HG02981 (cell line): ENCODE results near the gene CHST8.
"Not testable (repeated sequence)": the region's sequence is repeated elsewhere in the genome, so short reads cannot be mapped to it uniquely, and the experiment has no call there.

Experiments used
- ATAC-seq: cut with Tn5 transposase; IDR thresholded peaks from one replicate; pipeline ENCODE4 v1.9.1; 2021; ENCODE audit warnings: mild to moderate bottlenecking, moderate library complexity; ENCODE audit not compliant: unreplicated experiment

The CHST8 gene

GRCh38 chr19:33641261-33641660 lies 19.5 kb downstream of the CHST8 start:
- no peak for ATAC-seq

GRCh38 chr19:33641956-33642498 lies 20.3 kb downstream of the CHST8 start:
- no peak for ATAC-seq

DNA sequence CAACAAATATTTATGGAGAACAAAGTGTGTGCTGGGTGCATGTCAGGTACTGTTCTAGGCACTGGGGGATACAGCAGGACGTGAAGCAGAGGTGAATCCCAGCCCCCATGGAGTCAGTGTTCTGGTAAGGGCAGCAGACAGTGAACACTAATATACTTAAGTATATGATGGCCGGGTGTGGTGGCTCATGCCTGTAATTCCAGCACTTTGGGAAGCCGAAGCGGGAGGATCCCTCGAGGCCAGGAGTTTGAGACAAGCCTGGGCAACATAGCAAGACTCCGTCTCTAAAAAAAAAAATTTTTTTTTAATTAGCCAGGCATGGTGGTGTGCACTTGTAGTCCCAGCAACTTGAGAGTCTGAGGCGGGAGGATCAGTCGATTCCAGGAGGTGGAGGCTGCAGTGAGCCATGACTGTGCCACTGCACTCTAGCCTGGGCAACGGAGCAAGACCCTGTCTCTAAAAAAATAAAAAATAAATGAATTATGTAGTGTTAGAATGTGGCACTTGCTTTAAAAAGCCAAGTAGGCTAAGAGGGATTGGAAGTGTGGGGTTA lies 22.6 kb downstream of the CHST8 start:
- no peak for ATAC-seq

DNA sequence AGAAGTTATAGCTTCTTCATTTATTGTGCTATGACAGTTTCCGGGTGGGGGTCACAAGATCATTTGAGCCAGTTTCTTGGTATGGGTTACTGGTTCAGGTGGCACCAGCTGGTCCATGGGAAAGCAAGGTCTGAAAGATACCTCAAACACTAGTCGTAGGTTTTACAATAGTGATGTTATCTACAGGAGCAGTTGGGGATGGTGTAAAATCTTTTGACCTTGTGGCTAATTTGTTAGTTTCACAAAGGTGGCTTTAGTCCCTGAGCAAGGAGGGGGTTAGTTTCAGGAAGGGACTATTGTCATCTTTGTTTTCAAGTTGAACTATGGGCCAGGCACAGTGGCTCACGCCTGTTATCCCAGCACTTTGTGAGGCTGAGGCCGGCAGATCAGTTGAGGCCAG lies 24.6 kb downstream of the CHST8 start:
- ATAC-seq = no peak

DNA sequence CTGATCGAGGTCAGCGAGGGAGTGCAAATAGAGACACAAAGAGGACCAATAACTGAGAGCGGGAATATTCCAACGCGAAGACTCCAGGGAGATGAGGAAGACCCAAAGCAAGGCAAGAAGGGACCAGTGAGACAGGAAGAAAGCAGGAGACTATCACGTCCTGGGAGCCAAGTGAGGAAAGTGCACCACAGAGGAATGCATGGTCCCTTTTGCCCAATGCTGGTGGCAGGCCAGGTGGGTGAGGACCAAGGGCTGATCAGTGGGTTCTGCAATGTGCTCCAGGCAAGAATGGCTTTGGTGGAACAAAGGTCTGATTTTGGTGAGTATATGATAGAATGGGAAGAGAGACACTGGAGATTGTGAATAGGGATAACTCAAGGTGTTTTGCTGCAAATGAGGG lies 25.4 kb downstream of the CHST8 start:
- ATAC-seq = no peak

DNA sequence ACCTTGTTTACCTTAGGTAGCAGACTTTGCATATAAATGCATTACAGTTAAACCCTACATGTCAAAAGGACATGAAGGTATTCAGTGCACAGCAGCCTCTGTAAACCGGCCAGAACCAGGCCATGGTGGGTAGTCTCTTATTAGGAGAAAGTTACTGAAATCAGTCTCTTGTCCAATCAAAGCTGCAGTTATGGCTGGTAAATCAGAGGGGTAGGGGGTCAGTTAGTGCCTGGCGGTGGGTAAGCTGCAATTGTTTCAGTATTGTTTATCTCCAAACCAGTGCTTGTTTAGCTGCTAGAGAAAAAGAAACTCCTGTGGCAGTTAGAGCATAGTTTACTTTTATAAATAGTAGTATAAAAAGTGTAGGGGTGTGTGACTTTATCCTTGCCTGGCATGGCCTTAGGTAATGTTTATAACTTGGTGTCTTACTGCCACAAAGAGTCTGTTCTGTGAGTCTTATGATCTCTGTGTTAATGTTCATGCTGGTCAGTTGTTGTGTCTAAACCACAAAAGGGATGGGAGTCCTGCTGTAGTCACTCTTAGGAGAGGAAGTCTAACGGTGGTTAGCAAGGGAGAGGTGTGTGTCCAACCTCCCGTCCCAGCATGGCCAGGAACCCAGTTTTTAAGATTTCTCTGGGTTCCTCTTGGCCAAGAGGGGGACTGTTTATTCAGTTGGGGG lies 28.0 kb downstream of the CHST8 start:
- ATAC-seq = no peak

- no peak for ATAC-seq
These were observed 31.9 kb downstream of the CHST8 start for GRCh38 chr19:33653684-33654083.

- no peak for ATAC-seq
These were observed 33.2 kb downstream of the CHST8 start for GRCh38 chr19:33654840-33655508.

DNA sequence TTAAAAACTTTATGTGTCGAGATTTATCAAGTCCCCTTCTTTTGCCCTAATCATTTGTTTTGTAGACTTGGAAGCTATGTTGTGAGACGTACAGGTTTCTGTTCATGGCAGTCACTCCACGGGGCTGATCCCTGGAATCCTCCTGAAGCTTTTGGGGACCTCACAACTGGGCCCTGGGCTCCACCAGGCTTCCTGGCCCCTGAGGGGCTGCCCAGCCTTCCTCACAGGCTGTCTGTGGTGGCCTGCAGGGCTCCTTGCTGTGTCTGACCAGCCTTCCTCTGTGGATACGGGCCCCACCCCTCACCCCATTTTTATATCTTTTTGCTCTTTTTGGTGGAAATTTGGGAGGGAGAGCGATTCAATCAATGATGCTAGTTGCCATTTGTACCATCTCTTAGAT lies 38.1 kb downstream of the CHST8 start:
- ATAC-seq = no peak

GRCh38 chr19:33660410-33661124 lies 38.8 kb downstream of the CHST8 start:
- no peak for ATAC-seq

DNA sequence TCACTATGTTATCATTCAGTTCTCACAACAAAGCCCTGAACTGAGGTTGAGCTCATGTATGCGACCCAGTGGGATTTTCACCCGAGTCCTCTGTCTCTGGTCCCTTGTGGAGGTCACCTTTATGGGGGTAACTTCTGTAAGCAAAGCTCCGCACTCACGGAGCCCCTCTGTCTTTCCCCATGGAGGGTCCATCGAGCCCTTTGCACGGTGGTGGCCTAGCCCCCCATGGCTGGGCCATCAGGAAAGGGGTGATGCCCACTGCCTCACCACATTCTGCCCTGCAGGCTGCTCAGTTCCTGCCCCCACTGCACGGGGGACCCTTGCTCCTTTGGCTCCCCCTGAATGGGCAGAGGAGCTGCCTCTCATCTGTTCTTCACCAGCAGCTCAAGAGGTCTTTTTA lies 39.6 kb downstream of the CHST8 start:
- ATAC-seq = no peak

DNA sequence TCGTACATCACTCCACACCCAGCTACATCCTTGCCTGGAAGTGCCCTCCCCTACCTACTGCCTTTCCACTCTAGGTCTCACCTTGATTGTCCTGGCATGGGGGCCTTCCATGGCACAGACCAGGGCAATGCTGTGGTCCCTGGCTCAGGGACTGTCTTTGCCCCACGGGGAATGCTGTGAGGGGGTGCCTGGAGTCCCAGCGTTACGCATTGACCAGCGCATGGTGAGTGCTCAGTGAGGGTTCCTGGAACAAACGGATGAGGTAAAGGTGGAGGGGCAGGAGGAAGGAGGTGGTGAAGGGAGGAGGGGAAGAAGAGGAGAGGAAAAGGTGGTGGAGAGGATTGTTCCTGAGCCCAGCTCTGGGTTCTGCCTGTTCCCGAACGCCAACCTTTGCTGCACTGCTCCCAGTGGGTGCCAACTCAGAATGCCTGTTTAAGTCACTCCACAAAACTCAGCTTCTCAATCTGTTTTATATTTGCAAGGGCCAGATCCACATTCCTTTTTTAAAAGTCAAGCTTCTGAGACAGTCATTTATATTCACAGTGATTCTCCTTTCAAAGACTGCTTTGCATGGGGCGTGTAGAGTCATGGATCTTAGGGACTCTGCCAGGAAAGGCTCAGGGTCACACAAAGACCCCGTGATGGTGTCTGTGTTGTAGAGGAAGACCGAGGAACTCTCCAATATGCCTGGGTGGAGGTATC lies 40.8 kb downstream of the CHST8 start:
- ATAC-seq = no peak

- not testable (repeated sequence) for ATAC-seq
These were observed 41.6 kb downstream of the CHST8 start for GRCh38 chr19:33663316-33663715.

DNA sequence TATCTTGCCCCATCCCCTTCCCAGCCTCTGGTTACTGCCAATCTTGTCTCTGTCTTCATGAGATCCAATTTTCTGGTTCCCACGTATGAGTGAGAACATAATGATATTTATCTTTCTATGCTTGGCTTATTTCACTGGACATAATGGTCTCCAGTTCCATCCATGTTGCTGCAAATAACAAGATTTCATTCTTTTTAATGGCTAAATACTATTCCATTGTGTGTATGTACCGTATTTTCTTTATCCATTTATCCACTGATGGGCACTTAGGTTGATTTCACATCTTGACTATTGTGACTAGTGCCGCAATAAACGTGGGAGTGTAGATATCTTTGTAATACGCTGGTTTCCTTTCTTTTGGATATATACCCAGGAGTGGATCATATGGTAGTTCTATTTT lies 43.0 kb downstream of the CHST8 start:
- no peak for ATAC-seq

GRCh38 chr19:33665776-33666595 lies 44.2 kb downstream of the CHST8 start:
- no peak for ATAC-seq

- ATAC-seq = no peak
These were observed 45.4 kb downstream of the CHST8 start for GRCh38 chr19:33667141-33667650.

GRCh38 chr19:33667881-33668280 lies 46.1 kb downstream of the CHST8 start:
- ATAC-seq = no peak

DNA sequence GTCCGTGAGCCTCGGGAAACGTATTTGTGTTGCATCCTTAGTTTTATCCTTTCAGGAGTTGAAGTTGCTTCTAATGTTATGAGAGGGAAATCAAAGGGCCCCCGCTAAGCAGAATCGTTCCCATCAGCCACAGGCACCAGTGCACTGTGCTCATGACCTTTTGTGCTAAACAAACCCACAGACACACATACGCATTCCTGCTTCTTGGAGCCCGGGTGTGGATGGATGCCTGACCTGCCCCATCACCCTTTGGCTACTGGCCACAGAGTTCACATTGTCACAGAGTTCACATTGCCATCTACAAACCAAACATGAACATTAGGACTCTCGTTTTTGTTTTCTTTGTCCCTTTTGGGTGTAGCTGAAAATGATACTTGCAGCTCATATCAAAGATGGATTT lies 47.2 kb downstream of the CHST8 start:
- no peak for ATAC-seq

- no peak for ATAC-seq
These were observed 47.6 kb downstream of the CHST8 start for GRCh38 chr19:33669376-33669775.

- ATAC-seq = no peak
These were observed 48.6 kb downstream of the CHST8 start for GRCh38 chr19:33670398-33670797.
